BJ (cell line): ENCODE data around the gene DSC2. TPM values are rescaled to one million over a fixed set of nuclear protein-coding genes. Genes with fewer than 3 reads are reported as not detected.

ENCODE experiments used
- CTCF ChIA-PET: fragments of 350-600 bp; formaldehyde crosslinking; extraction: SDS; loops from one replicate; lab custom pipeline; 2021; ENCODE audit warnings: antibody characterized with exemption, inconsistent platforms; lab: Yijun Ruan, JAX
- POLR2A ChIA-PET: fragments of 300-600 bp; sonication (Branson Sonifier 250); formaldehyde crosslinking; extraction: SDS; loops from one replicate; lab custom pipeline; 2021; ENCODE audit warnings: antibody characterized with exemption; lab: Charles Lee
- DNase-seq: peaks from one replicate; pipeline ENCODE4 v3.0.0-alpha.2; 2011; ENCODE audit warnings: low read depth
- H3K27me3 ChIP-seq: 2 replicates; pipeline ENCODE4 v1.6.0; 2011; ENCODE audit warnings: low read length; ENCODE audit not compliant: control insufficient read depth, insufficient read depth
- H3K36me3 ChIP-seq: 2 replicates; pipeline ENCODE4 v1.5.1; 2011; ENCODE audit warnings: low read length; ENCODE audit not compliant: control insufficient read depth, insufficient read depth
- H3K4me3 ChIP-seq: 2 replicates; pipeline ENCODE4 v1.5.1; 2011; ENCODE audit warnings: low read depth, mild to moderate bottlenecking, control low read depth, low read length
- polyA plus RNA-seq: library from polyadenylated mRNA; depleted of rRNA; stranded (reverse); fragments of >200 nt; gene quantifications from 2 replicates; pipeline ENCODE4 v1.2.3, GENCODE V29; 2011
- TF ChIP-seq, protein P1 (sequence below): IDR thresholded peaks from 2 replicates; pipeline ENCODE4 v1.5.1; 2011; ENCODE audit warnings: low read depth, mild to moderate bottlenecking, control low read depth, inconsistent platforms, low read length, moderate library complexity; ENCODE audit not compliant: insufficient read depth

DSC2 gene
- polyA plus RNA-seq, 1 experiment = not detected

DNA sequence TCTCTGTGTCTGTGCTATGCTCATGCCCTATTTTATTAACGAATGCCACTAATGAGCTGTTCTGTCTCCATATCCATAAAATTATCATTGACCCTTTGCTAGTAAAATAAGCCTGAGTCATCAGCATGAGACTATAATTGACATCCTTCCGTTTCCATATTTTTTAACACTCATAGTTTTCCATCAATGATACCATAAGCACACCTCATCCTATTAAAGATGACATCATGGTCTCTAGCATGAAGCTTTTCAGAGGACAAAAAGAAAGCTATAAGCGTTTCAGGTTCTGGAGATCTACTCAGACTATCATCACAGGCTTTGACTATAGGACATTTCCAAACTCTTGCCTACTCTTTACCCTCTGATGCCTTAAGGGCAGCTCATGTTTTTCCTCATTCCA lies 1.2 kb upstream of the DSC2 start:
- TF ChIP-seq, protein P1, sequence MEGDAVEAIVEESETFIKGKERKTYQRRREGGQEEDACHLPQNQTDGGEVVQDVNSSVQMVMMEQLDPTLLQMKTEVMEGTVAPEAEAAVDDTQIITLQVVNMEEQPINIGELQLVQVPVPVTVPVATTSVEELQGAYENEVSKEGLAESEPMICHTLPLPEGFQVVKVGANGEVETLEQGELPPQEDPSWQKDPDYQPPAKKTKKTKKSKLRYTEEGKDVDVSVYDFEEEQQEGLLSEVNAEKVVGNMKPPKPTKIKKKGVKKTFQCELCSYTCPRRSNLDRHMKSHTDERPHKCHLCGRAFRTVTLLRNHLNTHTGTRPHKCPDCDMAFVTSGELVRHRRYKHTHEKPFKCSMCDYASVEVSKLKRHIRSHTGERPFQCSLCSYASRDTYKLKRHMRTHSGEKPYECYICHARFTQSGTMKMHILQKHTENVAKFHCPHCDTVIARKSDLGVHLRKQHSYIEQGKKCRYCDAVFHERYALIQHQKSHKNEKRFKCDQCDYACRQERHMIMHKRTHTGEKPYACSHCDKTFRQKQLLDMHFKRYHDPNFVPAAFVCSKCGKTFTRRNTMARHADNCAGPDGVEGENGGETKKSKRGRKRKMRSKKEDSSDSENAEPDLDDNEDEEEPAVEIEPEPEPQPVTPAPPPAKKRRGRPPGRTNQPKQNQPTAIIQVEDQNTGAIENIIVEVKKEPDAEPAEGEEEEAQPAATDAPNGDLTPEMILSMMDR = no peak
- Histone ChIP-seq H3K4me3 (no peak overlapping the region), H3K27me3 (no peaks in the 10 kb centered on the region), H3K36me3 (no peaks in the 10 kb centered on the region)
- ChIA-PET CTCF (no interaction called here), POLR2A (no interaction called here)
- DNase-seq = no peak

DNA sequence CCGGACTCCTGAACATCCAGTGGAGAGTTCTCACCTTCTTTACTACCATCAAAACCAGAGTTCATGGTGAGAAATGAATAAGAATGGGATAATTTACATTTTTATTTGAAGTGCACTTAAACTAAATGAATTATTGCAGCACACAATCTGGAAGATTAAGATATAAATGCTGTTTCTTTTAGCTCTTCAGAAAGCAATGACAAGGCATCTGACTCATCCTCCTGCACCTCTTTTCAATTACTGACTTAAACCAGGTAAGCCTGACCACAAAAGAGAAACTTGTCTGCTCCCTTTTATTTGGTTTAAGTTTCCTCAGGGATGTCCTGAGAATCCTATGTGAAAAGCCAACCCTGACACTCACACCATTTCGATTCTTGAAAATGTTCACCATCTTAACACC lies 720 bp upstream of the DSC2 start:
- TF ChIP-seq, protein P1 = no peak
- Histone ChIP-seq H3K27me3 (no peaks in the 10 kb centered on the region), H3K4me3 (no peak overlapping the region), H3K36me3 (no peaks in the 10 kb centered on the region)
- CTCF ChIA-PET = no interaction called here
- DNase-seq = no peak
- POLR2A ChIA-PET = no interaction called here

DNA sequence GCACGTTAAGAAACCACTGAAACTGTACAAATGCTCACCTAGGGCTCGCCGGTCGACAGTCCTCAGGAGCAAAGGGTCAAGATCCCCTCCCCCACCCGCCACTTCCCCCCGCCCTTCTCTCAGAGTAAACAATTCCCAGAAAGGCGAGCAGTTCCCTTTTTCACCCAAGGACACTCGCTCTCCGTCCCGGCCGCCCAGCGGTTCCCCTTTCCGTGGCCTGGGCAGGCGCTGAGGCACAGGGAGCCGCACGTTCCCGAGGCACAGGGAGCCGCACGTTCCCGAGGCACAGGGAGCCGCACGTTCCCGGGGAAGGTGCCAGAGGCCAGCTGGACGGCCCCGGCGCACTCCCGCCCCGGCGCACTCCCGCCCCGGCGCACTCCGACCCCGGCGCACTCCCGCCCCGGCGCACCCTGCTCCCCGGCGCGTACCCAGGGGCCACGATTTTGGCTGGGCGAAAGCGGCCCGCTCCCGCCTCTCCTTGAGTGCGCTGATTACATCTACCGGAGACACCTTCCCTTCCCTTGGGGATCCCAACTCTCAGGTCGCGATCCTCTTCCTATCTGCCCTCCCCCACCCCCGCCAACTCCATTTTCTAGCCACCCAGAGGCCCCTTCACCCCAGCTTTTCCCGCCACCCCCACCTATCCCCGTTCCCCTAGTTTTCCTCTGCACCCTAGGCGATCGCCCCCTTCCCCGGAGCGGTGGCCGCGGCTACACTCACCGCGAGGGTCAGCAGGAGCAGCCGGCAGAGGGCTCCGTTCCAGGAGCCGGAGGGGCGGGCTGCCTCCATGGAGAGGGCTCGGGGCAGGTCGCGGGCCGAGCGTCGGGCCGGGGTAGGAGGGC lies 817 bp downstream of the DSC2 start:
- ChIA-PET POLR2A (no interaction called here), CTCF (no interaction called here)
- Histone ChIP-seq H3K27me3 (no peaks in the 10 kb centered on the region), H3K36me3 (no peaks in the 10 kb centered on the region), H3K4me3 (no peak overlapping the region)
- no peak for DNase-seq
- TF ChIP-seq, protein P1 = no peak

DNA sequence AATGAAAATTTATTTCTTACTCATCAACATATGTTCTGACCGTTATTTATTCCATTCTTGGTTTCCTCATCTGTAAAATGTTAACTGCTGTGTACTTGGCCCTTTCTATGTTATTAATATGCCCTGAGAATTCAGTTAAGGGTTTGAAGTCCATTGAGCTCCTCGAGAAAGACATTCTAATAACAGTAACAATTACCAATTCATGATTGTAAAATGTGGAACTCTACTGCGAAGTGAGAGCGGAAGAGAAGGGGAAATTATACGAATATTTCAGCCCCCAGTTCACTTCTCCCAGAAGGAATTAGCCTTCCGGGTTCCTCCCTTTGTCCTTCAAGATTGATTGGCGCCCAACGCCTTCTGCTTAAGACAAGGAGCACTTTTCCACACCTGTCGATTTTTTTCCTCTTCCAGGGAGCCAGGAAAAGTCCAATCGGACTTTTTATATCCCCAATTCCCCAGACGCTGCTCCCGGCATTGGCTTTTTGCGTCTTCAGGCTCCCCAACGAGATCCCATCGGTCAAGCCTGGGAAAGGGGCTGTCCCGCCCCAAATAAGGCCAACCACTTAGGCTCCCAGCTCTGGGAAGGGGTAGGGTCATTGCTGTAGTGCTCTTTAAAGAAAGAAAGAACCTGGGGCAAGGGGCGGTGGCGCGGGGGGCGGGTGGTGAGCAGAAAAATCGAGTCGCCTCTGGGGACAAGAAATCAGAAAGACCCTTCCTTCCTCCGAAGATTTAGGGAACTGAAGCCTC lies 1.6 kb downstream of the DSC2 start:
- DNase-seq = no peak
- Histone ChIP-seq H3K27me3 (no peaks in the 10 kb centered on the region), H3K36me3 (no peaks in the 10 kb centered on the region), H3K4me3 (no peak overlapping the region)
- POLR2A ChIA-PET = no interaction called here
- TF ChIP-seq, protein P1 = no peak
- CTCF ChIA-PET = no interaction called here

DNA sequence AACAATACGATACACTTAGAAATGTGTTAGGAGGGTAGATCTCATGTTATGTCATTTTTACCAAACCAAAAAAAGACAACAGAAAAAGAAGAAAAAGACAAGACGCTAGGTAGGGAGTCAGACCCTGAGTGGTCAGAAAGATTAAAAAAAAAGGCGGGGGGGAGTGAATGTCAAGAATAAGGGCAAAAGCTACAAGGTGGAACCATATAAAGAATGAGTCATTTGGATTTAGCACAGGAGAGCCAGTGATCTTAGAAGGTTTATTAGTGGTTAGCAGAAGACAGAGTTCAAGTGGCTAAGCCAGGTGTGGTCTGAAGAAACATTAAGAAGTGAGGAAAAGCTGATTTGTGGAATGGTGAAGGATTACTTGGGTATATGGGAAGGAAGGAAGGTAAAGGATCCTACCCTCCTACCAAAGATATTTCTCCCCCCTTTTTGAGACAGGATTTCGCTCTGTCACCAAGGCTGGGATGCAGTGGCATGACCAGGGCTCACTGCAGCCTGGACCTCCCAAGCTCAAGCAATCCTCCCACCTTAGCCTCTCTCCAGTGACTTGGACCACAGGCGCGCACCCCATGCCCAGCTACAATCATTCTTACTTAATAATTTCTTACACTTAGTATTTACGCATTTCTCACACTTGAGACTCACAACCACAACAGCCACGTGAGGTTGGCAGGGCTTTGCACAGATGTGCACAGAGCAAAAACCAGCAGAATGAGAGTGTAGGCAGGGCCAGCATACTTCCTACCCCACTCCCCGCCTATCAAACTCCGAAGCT lies 2.6 kb downstream of the DSC2 start:
- Histone ChIP-seq H3K27me3 (no peaks in the 10 kb centered on the region), H3K4me3 (no peak overlapping the region), H3K36me3 (no peaks in the 10 kb centered on the region)
- no peak for DNase-seq
- TF ChIP-seq, protein P1 = no peak
- ChIA-PET POLR2A (no interaction called here), CTCF (no interaction called here)
